ENCODE data around the gene PROB1.
"Not testable (repeated sequence)": the region's sequence is repeated elsewhere in the genome, so short reads cannot be mapped to it uniquely, and the experiment has no call there.

The PROB1 gene, protein sequence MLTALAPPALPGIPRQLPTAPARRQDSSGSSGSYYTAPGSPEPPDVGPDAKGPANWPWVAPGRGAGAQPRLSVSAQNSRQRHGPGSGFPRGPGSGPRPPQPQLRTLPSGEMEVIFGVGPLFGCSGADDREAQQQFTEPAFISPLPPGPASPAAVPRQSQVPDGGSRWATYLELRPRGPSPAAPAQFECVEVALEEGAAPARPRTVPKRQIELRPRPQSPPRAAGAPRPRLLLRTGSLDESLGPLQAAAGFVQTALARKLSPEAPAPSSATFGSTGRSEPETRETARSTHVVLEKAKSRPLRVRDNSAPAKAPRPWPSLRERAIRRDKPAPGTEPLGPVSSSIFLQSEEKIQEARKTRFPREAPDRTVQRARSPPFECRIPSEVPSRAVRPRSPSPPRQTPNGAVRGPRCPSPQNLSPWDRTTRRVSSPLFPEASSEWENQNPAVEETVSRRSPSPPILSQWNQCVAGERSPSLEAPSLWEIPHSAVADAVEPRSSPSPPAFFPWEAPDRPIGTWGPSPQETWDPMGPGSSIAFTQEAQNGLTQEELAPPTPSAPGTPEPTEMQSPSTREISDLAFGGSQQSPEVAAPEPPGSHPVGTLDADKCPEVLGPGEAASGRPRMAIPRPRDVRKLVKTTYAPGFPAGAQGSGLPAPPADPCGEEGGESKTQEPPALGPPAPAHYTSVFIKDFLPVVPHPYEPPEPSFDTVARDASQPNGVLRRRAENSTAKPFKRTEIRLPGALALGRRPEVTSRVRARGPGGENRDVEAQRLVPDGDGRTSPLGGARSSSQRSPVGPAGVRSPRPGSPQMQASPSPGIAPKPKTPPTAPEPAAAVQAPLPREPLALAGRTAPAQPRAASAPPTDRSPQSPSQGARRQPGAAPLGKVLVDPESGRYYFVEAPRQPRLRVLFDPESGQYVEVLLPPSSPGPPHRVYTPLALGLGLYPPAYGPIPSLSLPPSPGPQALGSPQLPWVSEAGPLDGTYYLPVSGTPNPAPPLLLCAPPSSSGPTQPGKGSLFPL

DNA sequence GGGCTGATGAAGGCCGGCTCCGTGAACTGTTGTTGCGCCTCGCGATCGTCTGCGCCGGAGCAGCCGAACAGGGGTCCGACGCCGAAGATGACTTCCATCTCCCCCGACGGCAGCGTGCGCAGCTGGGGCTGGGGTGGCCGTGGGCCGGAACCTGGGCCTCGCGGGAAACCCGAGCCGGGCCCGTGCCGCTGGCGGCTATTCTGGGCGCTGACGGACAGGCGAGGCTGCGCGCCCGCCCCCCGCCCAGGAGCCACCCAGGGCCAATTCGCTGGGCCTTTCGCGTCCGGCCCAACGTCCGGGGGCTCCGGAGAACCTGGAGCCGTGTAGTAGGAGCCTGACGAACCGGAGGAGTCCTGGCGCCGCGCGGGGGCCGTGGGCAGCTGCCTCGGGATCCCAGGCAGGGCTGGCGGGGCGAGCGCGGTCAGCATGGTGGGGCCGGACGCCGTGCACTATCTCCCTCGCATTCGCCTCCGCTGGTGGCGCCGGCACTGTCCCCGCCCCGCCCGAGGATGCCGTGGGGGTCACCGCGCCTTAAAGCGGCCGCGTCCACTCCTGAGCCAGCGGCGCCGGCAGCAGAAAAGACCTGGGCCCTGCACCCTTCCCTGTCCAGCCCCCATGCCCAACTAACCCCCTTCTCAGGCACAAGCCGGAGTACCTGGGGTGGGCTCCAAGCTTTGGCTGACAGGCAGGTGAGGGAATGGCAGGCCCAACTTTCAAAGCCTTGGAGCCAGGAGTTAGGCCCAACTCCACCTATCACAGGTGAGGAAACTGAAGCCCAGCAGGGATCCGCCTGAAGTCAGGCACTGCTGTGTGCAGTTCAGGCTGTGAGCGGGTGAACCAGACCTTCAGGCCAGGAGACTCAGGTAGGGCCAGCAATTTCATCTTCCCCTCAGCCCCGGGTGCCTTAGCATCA is at the start of gene PROB1:
Gene PROB1, minus strand, starts transcription at position 451 of the 913 bp plus-strand sequence. Its CDS starts 23 bp downstream, at position 428.
- DNase-seq (ENCODE audit: low read depth): no peak
- peak within 1 kb of the TSS; percentile 14 for H3K4me3 ChIP-seq (ENCODE audit: low read depth, low read length)
- in situ Hi-C loops (cut with HindIII; ENCODE audit: low sequenced_read_pairs): no loop called here
- TF ChIP-seq, protein P1, sequence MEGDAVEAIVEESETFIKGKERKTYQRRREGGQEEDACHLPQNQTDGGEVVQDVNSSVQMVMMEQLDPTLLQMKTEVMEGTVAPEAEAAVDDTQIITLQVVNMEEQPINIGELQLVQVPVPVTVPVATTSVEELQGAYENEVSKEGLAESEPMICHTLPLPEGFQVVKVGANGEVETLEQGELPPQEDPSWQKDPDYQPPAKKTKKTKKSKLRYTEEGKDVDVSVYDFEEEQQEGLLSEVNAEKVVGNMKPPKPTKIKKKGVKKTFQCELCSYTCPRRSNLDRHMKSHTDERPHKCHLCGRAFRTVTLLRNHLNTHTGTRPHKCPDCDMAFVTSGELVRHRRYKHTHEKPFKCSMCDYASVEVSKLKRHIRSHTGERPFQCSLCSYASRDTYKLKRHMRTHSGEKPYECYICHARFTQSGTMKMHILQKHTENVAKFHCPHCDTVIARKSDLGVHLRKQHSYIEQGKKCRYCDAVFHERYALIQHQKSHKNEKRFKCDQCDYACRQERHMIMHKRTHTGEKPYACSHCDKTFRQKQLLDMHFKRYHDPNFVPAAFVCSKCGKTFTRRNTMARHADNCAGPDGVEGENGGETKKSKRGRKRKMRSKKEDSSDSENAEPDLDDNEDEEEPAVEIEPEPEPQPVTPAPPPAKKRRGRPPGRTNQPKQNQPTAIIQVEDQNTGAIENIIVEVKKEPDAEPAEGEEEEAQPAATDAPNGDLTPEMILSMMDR (IDR thresholded peaks at IDR 0.05; ENCODE audit: low read depth, low read length, missing control alignments): no peak

DNA sequence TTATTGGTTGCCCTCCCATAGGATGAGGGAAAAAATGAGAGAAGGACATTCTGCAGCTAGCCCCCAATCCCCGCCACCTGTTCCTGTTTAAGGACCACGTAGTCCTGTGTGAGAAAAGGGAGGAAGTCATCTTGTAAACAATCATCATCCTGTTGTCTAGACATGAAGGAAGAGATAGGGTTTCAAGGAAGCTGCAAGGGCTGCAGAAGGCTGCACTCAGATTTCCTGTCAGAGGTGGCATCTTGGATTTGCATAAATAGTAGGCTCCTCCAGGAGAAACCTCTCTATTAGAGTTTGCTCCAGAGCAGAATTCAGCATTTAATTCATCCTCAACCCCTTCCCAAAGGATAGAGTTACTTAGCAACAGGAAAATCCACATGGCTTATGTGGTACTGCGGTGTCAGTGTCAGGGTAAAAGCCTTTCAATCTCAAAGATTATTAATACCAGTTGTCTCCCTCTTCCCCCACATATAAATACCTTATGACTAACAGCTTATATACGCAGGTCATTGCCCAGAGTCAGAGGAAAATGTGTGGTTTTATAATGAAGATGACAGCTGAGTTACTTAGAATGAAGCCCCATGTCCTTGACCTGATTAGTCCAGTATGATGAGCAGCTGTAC is 49.0 kb upstream of the PROB1 start:
- no peak overlapping the region for H3K4me3 ChIP-seq (ENCODE audit: low read depth, low read length)
- in situ Hi-C loops (cut with HindIII; ENCODE audit: low sequenced_read_pairs): no loop called here
- TF ChIP-seq, protein P1 (IDR thresholded peaks at IDR 0.05; ENCODE audit: low read depth, low read length, missing control alignments): no peak
- DNase-seq (ENCODE audit: low read depth): no peak

- DNase-seq (ENCODE audit: low read depth); in situ Hi-C loops (cut with HindIII; ENCODE audit: low sequenced_read_pairs): not testable (repeated sequence)
Observed at GRCh38 chr5:139440416-139440815, 45.5 kb upstream of the PROB1 start.

DNA sequence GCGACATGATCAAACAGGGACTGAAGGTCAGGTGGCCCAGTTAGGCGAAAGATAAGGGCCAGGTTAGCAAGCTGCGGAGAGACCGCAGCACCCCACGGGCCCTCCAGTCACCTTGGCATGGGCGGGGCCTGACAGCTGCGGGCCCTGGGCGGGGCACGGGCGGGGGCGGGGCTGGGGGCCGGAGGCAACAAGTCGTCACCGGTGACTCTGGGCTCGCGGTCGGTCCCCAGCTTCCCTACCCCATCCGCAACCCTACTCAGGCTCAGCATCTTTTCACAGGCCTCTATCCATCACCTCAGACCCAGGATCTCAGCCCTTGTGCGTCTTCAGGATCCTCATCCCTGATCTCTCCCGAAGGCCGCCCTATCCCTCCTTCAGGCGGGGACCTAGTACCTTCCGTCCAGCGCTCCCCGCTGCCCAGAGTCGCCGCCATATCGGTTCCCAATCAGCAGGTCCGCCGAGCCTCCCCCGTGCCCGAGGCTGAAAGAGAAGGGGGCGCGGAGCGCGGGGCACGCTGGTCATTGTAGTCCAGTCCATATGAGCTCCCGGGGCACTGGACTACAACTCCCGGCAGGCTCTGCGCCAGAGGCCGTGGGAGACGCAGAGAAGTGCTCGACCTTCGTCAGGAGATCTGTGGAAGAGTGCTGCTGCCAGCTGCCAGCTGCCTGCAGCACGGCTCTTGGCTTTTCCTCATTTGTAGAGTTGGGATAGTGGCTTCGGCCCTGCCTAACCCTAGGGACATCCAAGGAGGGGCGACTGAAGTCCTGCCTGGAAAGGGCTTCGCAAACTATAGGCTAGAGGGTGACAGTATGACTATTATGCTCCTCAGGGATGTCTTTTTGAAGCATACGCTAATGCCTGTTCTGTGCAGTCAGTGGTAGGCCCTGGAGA is 44.4 kb upstream of the PROB1 start, which contains the start of gene DNAJC18:
Gene DNAJC18, minus strand, starts transcription at position 513 of the 891 bp plus-strand sequence. Its CDS starts 80 bp downstream, at position 433.
- in situ Hi-C loops (cut with HindIII; ENCODE audit: low sequenced_read_pairs): no loop called here
- H3K4me3 ChIP-seq (ENCODE audit: low read depth, low read length): peak within 1 kb of the TSS; percentile 81
- TF ChIP-seq, protein P1 (IDR thresholded peaks at IDR 0.05; ENCODE audit: low read depth, low read length, missing control alignments): no peak
- peak; percentile 77 for DNase-seq (ENCODE audit: low read depth)

More at GRCh38 chr5:139440416-139440815, 45.5 kb upstream of the PROB1 start:
- not testable (repeated sequence) for H3K4me3 ChIP-seq (ENCODE audit: low read depth, low read length)

DNA sequence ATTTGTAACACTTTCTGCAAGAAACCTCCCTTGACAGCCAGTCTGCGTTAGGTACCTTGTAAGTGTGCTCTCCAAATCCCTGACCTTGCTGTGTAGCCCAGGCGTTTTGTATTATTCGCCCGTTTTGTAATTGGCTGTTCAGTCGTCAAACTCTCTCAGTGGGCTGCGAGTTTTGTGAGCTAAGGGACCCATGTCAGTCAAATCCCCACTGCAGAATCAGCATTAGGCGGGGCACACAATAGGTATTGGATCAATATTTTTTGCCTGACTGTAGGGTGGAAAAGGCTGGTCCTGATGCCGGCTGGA is 43.8 kb upstream of the PROB1 start:
- in situ Hi-C loops (cut with HindIII; ENCODE audit: low sequenced_read_pairs): no loop called here
- DNase-seq (ENCODE audit: low read depth): no peak
- H3K4me3 ChIP-seq (ENCODE audit: low read depth, low read length): peak overlapping the region; percentile 81
- TF ChIP-seq, protein P1 (IDR thresholded peaks at IDR 0.05; ENCODE audit: low read depth, low read length, missing control alignments): no peak
